Small intestine (tissue), 16 donors: ENCODE measurements around the gene NEDD8. TPM values are rescaled to one million over a fixed set of nuclear protein-coding genes. Genes with fewer than 3 reads are reported as not detected.
A peak's percentile ranks its signal among the peaks of the same experiment; 100 is the strongest.

Experiments used
- DNase-seq, 2 donors: peaks; one replicate each; pipeline versions ENCODE4 v3.0.0 to v3.0.0-alpha.2; 2013
- FAIRE-seq: peaks from 2 replicates; lab custom pipeline; 2012; peaks lifted over from hg19 to GRCh38; lab: Jason Lieb, UNC
- H3K27ac ChIP-seq, 3 donors: one replicate each; pipeline ENCODE4 v1.5.1; 2013; ENCODE audit warnings: low read length in 2 of 3, mild to moderate bottlenecking in 2 of 3, control low read depth in 1 of 3, inconsistent platforms in 1 of 3, low read depth in 1 of 3, moderate library complexity in 1 of 3
- H3K27me3 ChIP-seq, 3 donors: one replicate each; pipeline ENCODE4 v1.6.1; 2013; ENCODE audit warnings: low read length in 3 of 3, inconsistent platforms in 1 of 3; ENCODE audit not compliant: control insufficient read depth in 3 of 3, insufficient read depth in 3 of 3
- H3K36me3 ChIP-seq, 3 donors: one replicate each; pipeline ENCODE4 v1.6.1; 2013; ENCODE audit warnings: low read length in 3 of 3, inconsistent platforms in 1 of 3, low read depth in 1 of 3, mild to moderate bottlenecking in 1 of 3, moderate library complexity in 1 of 3; ENCODE audit not compliant: control insufficient read depth in 3 of 3, insufficient read depth in 2 of 3
- H3K4me1 ChIP-seq, 3 donors: one replicate each; pipeline ENCODE4 v1.6.1; 2013; ENCODE audit warnings: low read length in 2 of 3, inconsistent platforms in 1 of 3, low read depth in 1 of 3, mild to moderate bottlenecking in 1 of 3, moderate library complexity in 1 of 3; ENCODE audit not compliant: control insufficient read depth in 3 of 3, insufficient read depth in 2 of 3
- H3K4me3 ChIP-seq, 3 donors: one replicate each; pipeline ENCODE4 v1.5.1; 2013; ENCODE audit warnings: low read length in 3 of 3, control low read depth in 1 of 3, inconsistent platforms in 1 of 3, low read depth in 1 of 3, mild to moderate bottlenecking in 1 of 3, moderate library complexity in 1 of 3
- H3K9me3 ChIP-seq, 2 donors: one replicate each; pipeline ENCODE4 v1.6.1; 2013; ENCODE audit warnings: low read depth in 1 of 2, low read length in 1 of 2; ENCODE audit not compliant: control insufficient read depth in 2 of 2, insufficient read depth in 1 of 2
- WGBS, 3 donors: extraction: QIAGEN DNeasy Blood & Tissue Kit; methylation state at CpG; one replicate each; pipeline ENCODE4 v1.1.7; 2013; 5-methylcytosine and 5-hydroxymethylcytosine counted together
- long read RNA-seq, 10 donors: transcript quantifications; one replicate each; lab custom pipeline, GENCODE V29; 2026
- polyA plus RNA-seq, 4 donors: library from polyadenylated mRNA; stranded (reverse) in 3 of 4; unstranded in 1 of 4; fragments of 200-250 nt in 3 of 4; fragments of 120-200 nt in 1 of 4; gene quantifications; one replicate each; pipeline versions ENCODE4 v1.2.1 to v1.2.3, GENCODE V29; 2013
- donor health status: healthy with polysubstance abuse.
- donor health status: control.
- donor health status: control.
- donor health status: Bipolar disorder and iron deficiency.
- donor health status: healthy.

NEDD8 gene
- polyA plus RNA-seq: 100 to 1,000 TPM; 182 to 225 (median 205) TPM
- long read RNA-seq, donor 1: 0 reads
- long read RNA-seq, donor 2, transcript NEDD8-201 (4 exons, 708 nt): major isoform, 47 of 50 reads
- long read RNA-seq, donor 2, partial matches to known transcripts: 0 of 50 reads
- long read RNA-seq, donor 2, other reads (novel, unspliced or antisense): 0 of 50 reads
- long read RNA-seq, donor 3, transcript NEDD8-201 (4 exons, 708 nt): major isoform, 86 of 98 reads
- long read RNA-seq, donor 3, partial matches to known transcripts: 7 of 98 reads
- long read RNA-seq, donor 3, other reads (novel, unspliced or antisense): 0 of 98 reads
- long read RNA-seq, donor 4, partial matches to known transcripts: 0 of 3 reads
- long read RNA-seq, donor 4, other reads (novel, unspliced or antisense): 0 of 3 reads
- long read RNA-seq, donor 5, transcript NEDD8-201 (4 exons, 708 nt): major isoform, 33 of 38 reads
- long read RNA-seq, donor 5, partial matches to known transcripts: 0 of 38 reads
- long read RNA-seq, donor 5, other reads (novel, unspliced or antisense): 0 of 38 reads
- long read RNA-seq, donor 6, transcript NEDD8-201 (4 exons, 708 nt): major isoform, 69 of 86 reads
- long read RNA-seq, donor 6, partial matches to known transcripts: 11 of 86 reads
- long read RNA-seq, donor 6, other reads (novel, unspliced or antisense): 0 of 86 reads
- long read RNA-seq, donor 7: 0 reads
- long read RNA-seq, donor 8, transcript NEDD8-201 (4 exons, 708 nt): major isoform, 11 of 13 reads
- long read RNA-seq, donor 8, partial matches to known transcripts: 0 of 13 reads
- long read RNA-seq, donor 8, other reads (novel, unspliced or antisense): 0 of 13 reads
- long read RNA-seq, donor 9, transcript NEDD8-201 (4 exons, 708 nt): major isoform, 21 of 23 reads
- long read RNA-seq, donor 9, partial matches to known transcripts: 0 of 23 reads
- long read RNA-seq, donor 9, other reads (novel, unspliced or antisense): 0 of 23 reads
- long read RNA-seq, donor 10, transcript NEDD8-201 (4 exons, 708 nt): major isoform, 110 of 118 reads
- long read RNA-seq, donor 10, partial matches to known transcripts: 0 of 118 reads
- long read RNA-seq, donor 10, other reads (novel, unspliced or antisense): 0 of 118 reads

DNA sequence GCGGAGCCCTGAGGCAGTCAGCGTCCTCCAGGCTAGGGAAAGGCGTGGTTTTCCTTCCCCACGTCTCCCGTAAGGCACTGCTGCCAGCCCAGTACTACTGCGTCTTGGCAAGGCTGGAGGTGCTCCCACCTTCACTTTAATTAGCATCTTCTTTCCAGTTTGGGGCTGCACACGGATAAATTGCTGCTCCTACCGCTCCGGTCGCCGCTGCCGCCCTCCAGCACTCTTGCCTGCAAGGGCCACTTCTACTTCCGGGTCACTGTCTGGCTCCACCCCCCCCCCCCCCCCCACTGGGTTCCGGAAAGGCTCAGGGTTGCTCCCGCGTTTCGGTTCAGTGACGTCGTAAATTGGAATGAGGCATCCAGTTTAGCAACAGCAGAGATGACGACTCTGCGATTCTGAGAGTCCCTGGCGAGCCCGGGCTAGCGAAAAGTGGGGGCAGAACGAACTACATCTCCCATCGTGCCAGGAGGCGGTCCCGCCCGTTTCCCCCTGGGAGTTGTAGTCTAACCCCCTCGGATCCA lies at the start of gene NEDD8:
Gene NEDD8 (minus strand): TSS at position 247 of the 524 bp plus-strand sequence. CDS start 100 bp downstream, at position 147.
- no peaks in the 10 kb centered on the region for H3K9me3 ChIP-seq
- H3K4me3 ChIP-seq: peak within 1 kb of the TSS; percentile 57 to 81 (median 63)
- WGBS, 3 donors: 0 to 1% (median 1%) methylated on average over 28 to 30 of the region's 30 CpGs
- DNase-seq: peak; percentile 94 to 97
- no peak for FAIRE-seq
- peaks cover 2 to 11% (median 9%) of the 10 kb centered on the region in 3 donors for H3K4me1 ChIP-seq
- H3K27ac ChIP-seq: peak within 1 kb of the TSS; percentile 74 to 93 (median 89)
- H3K27me3 ChIP-seq: no peaks in the 10 kb centered on the region
- H3K36me3 ChIP-seq: peaks cover 4 to 29% (median 4%) of the 10 kb centered on the region in 3 donors

DNA sequence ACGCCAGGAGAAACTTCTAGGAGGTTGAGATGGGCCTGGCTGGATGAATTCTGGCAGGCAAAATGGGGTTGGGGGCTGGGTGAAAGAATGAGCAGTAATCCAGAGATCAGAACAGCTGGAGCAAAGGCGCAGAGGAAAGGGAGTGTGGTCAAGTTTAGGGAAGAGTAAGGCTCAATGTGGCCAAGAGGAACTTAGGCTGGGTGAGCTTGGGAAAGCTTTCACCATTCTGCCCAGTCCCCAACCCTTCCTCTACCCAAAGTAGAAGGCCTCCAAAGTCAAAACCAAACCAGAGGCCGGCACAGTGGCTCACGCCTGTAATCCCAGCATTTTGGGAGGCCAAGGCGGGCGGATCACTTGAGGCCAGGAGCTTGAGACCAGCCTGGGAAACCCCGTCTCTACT lies 49.5 kb upstream of the NEDD8 start:
- H3K27ac ChIP-seq: no peak overlapping the region
- 91 to 95% (median 92%) methylated on average over 7 of the region's 7 CpGs for WGBS, 3 donors
- no peak for FAIRE-seq

GRCh38 chr14:24280797-24281460 lies 48.8 kb upstream of the NEDD8 start:
- H3K9me3 ChIP-seq: no peaks in the 10 kb centered on the region
- H3K4me3 ChIP-seq: no peak overlapping the region
- 86 to 91% (median 87%) methylated on average over 6 of the region's 6 CpGs for WGBS, 3 donors
- FAIRE-seq (no peak), DNase-seq (no peak)
- H3K27me3 ChIP-seq: no peaks in the 10 kb centered on the region
- no peak overlapping the region for H3K27ac ChIP-seq
- H3K36me3 ChIP-seq: peaks cover 0 to 3% (median 0%) of the 10 kb centered on the region in 3 donors
- H3K4me1 ChIP-seq: no peaks in the 10 kb centered on the region

More for the DNA sequence above, 49.5 kb upstream of the NEDD8 start:
- Histone ChIP-seq H3K27me3 (no peaks in the 10 kb centered on the region), H3K4me1 (no peaks in the 10 kb centered on the region), H3K9me3 (no peaks in the 10 kb centered on the region), H3K36me3 (peaks cover 0 to 5% (median 0%) of the 10 kb centered on the region in 3 donors), H3K4me3 (no peak overlapping the region)
- no peak for DNase-seq

DNA sequence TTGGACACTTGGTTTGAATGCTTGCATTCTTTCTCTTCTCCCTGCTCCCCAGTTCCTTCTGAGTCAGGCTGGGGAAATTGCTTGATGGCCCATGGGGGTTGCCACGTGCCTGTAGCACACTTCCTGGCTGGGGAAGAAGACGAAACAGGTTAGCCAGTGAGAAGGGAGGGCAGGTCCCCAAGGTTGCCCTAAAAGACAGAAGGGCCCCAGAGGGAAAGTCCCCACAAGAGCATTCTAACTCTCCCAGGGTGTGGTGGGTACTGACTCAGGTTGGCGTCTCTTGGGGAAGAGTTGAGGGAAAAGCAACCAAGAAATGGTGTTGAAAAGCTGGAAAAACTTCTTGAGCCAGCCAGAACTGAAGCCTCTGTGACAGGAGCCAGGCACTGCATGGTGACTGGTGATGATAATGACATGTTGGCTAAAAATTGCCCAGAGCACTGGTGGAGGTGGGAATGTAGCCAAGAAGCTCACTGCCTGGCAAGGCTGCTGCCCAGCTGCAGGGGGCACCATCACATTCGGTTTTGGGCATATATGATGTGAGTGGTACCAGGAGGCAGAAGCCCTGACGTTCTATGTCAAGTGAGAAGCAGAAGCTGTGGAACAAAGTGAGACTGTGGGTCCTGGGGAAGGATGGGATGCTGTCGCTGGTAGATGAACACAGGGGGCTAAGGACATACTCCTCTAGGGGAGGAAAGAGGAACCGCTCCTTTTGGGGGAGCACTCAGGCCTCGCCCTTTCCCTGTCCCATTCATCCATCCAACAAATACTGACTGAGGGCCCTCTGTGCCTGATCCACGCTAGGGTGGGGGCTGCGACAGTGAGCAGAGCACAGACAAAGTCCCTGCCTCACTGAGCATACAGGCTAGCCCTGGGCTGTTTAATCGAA lies 47.4 kb upstream of the NEDD8 start:
- Histone ChIP-seq H3K36me3 (peaks cover 0 to 7% (median 0%) of the 10 kb centered on the region in 3 donors), H3K27me3 (no peaks in the 10 kb centered on the region), H3K4me3 (no peak overlapping the region), H3K9me3 (no peaks in the 10 kb centered on the region), H3K27ac (no peak overlapping the region), H3K4me1 (no peaks in the 10 kb centered on the region)
- DNase-seq: no peak
- WGBS, 3 donors: 67 to 77% (median 73%) methylated on average over 11 of the region's 11 CpGs
- no peak for FAIRE-seq

- H3K9me3 ChIP-seq: no peaks in the 10 kb centered on the region
- H3K4me1 ChIP-seq: peaks cover 0 to 2% (median 2%) of the 10 kb centered on the region in 3 donors
- FAIRE-seq (no peak), DNase-seq (no peak)
- WGBS, 3 donors: 91% methylated on average over 5 of the region's 5 CpGs
- H3K27ac ChIP-seq: no peak overlapping the region
- H3K4me3 ChIP-seq: no peak overlapping the region
- no peaks in the 10 kb centered on the region for H3K27me3 ChIP-seq
- H3K36me3 ChIP-seq: peaks cover 0 to 9% (median 0%) of the 10 kb centered on the region in 3 donors
These were observed 46.3 kb upstream of the NEDD8 start for GRCh38 chr14:24278424-24278823.

GRCh38 chr14:24277606-24278321 lies 45.6 kb upstream of the NEDD8 start:
- Histone ChIP-seq H3K27ac (no peak overlapping the region), H3K36me3 (peaks cover 0 to 9% (median 0%) of the 10 kb centered on the region in 3 donors), H3K9me3 (no peaks in the 10 kb centered on the region), H3K4me1 (peaks cover 0 to 2% (median 2%) of the 10 kb centered on the region in 3 donors), H3K4me3 (no peak overlapping the region), H3K27me3 (no peaks in the 10 kb centered on the region)
- DNase-seq: no peak
- FAIRE-seq: no peak
- 75 to 91% (median 90%) methylated on average over 11 of the region's 11 CpGs for WGBS, 3 donors
